HT1080 (cell line): Measurements from ENCODE around the gene MICAL3. TPM values are rescaled to one million over a fixed set of nuclear protein-coding genes. Genes with fewer than 3 reads are reported as not detected.
A peak's percentile ranks its signal among the peaks of the same experiment; 100 is the strongest.

Source experiments
- DNase-seq: peaks from one replicate; pipeline ENCODE4 v3.0.0-alpha.2; 2015; ENCODE audit warnings: low read depth
- total RNA-seq: library from RNA; depleted of rRNA; stranded (reverse); fragments of >200 nt; shearing (Covaris generic); gene quantifications from 2 replicates; pipeline ENCODE4 v1.2.3, GENCODE V29; 2014

MICAL3 gene
- total RNA-seq, 1 experiment from 2014 or later = 29.2 TPM

DNA sequence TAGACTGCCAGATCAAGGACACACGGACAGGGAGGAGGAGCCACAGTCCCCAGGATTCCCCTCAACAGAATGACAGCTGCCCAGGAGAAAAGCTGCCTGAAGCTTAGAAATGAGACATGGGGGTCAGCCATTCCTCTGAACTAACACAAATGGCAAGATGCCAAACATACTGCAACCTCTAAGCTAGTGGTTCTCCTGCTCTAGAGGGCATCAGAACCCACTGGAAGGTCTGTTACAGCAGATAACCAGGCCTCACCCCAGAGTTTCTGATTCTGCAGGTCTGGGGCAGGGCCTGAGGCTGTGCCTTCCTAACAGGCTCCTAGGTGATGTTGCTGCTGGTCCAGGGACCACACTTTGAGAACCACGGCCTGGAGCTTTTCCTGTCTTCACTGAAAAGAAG, 221.5 kb downstream of the MICAL3 start:
- DNase-seq = no peak

DNA sequence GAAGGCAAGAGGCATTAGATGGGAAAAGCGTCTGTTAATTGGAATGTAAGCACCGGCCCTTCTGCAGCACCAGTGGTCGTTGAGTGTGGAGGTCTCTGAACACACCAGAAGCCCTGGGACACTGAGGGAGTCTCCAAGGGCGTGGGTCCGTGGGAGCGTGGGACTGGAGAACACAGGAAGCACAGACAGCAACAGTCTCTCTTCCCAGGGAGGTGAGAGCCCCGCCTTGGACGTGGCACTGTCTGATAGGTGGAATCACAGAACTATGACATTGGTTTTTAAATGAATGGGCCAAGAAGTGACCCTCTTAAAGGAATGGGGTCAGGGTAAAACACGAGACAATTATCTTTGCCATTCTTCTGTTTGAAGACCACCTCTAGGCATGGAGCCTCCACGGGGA, 221.9 kb downstream of the MICAL3 start:
- DNase-seq = no peak

DNA sequence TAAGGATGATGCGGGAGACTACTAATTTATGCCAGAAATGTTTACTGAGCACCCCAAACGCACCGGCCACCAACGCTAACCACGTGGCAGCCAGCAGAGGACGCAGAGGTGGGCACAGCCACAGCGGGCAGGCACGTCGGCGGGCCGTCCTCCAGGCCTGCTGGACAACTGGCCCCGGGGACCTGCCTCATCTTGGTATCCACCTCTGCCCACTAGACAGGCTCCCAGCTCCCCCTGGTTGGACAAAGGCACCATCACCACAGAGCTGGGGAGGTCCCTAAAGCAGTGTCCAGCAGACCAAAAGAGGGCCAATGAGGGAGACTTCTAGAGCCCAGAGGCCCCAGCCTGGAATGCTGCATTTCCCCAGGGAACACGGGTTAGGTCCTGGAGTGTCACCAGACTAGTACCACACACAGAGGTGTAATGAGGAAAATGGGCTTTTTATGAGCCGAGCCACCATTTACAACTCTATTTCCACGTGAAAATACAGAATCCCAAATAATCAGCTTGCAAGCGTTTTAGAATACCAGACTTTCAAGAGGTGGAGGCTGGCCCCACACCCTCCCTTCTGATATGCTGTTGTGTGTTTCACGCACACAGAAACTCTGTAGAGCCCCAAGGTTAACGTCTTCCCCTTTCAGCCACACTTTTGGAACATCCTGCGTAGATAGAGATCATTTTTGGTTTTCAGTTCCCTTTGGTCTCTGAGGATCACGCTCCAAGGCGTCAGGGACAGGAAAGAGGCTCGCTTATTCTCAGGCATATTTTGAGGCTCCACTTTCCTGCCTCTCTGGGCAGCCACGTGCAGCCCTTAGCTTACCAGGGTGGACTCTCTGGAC, 226.4 kb downstream of the MICAL3 start:
- no peak for DNase-seq

DNA sequence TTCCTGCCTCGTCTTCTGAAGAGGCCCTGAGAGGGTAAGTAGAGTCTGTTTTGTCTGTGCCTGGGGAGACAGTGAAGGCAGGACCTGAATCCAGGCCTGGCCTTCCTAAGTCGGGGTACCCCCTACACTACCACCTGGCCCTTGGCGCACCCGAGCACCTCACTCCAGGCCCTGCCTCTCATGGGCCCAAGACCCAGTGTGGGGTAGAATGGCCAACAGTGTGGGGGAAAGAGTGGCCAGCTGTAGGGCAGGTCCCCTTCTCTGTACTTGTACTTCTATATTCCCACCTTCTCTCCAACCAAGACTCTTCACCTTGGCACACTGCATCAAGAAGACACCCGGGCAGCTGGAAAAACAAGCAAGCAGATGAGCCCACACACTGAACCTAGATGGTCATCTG, 227.7 kb downstream of the MICAL3 start:
- DNase-seq = no peak

DNA sequence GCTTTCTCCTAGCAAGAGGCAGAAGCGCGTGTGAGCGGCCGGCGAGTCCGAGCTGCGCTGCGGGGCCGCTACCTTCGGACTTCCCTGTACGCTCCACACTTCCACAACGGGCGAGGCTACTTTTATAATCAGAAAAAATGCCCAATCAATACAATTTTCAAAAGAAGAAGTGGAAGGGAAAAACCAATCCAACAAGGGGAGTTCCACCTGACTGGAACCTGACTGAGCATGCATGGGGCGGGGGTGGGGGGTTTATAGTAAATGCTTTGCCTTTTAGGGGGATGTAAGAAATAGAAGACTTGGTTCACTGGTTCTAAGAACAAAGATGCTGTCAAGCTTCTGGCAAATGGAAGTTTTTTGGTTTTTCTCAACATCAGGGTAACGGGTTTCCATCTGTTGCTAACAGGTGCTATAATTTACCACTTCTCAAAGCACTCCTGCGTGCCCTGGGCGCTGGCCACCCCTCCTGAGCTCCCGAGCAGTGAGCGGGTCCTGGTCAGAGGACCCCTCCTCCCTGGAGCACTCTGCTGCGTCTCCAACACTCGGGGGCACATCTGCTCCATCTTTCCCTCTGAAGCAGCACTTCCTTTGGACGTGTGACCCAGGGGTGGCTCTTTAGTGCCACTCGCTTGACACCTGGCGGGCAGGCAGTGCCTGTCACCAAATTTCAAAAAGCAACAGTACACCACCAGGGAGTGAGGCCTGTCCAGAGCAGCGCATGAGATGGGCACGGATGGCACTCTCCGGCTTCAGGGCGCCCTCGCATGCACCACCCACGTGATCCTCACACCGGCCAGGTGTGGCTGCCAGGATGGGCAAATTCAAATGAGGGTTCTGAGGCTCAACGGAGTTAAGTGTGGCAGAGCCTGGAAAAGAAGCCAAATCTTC, 228.5 kb downstream of the MICAL3 start:
- DNase-seq = no peak

DNA sequence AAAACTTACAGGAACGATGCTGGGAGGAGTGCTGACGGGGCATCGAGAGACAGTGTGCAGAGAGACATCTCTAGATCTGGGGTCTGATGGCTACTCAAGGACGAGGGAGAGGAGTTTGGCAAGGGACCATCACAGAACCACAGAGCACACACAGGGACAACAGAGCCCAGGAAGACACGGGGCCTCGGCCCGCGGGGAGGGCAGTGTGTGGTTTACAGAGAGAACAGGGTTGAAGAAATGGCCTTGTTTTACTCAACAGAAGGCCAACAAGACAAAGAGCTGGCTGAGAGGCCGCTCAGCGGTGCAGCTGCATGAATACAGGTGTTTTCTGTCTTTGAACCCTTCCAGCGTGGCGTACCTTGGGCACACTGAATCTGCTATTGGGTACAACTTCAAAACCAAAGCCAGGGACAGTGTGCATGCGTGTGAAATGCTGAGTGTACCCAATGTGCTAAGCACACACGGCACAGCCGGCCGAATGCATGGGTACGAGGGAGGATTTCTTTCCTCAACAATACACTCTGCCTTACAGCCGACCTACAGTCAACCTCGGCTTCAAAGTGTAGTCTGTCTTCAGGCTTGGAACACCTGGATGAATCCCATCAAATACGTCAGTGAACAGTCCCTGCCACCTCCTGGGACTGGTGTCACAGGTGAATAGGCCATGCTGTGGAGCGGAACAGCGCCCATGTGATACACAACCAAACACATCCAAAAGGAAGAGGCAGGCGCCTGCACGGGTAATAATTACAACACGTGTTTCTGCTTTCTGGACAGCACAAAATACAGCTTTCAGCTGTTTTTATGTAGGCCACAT, 229.4 kb downstream of the MICAL3 start:
- DNase-seq = no peak

DNA sequence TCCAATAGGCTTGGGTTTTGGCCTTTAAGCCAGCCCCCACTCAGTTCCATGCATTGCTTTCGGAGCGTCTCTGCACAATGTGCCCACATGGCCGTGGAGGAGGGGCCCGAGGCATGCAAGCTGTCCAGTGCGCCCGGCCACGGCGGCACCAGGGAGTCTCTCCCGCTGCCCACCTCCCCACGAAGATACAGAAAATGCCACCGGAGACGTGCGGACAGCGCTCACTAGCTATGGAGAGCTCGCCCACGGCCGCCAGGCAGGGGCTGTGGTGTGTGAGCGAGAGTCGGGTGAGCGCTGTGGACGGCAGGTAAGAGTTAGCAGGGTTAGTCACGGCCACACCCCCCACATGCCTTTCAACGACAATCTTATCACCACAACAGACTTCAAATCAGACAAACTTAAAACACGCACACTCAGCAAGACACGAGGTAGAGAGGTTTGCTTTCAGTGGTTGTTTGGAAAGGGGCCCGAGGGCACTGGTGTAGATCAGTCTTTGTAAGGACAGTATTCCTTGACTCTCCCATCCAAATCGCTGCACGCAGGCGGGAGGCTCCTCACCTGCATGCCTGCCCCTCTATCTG, 231.4 kb downstream of the MICAL3 start:
- no peak for DNase-seq

DNA sequence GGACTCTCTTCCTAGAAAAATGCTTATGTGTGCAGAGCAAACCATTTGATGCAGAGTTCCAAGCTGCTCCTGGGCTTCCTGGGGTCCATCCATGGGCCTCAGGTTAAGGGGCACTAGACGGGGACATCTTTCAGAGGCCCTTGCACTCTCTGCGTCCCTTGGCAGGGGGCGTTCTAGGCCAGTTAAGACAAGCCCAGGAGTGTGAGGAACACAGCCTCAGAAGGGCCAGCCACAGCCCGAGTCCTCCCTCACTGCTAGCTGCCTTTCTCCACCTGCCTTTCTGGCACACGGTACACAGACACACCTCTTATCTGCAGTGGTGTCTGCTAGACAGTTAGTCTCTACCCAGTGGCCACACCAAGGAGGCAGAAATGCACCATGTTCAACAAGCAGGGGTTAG, 232.1 kb downstream of the MICAL3 start:
- no peak for DNase-seq

DNA sequence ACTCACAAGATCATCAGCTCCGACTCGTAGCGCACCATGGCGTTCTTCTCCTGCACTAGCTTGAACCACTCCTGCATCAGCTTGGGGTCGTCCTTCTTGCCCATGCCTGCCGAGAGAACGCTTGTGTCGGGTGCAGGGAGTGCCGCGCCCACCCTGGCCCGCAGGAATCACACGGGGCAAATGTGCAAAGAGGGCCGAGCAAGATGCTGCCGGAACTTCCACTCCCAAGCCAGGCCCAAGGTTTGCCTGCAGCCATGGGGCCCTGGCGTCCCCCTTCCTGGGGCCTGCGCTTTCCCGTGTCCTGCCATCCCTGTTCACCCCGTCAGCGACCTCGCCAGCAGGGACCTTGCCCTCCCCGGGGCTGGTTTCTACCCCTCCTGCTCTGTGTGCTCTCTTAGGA, 233.2 kb downstream of the MICAL3 start:
- DNase-seq = no peak

DNA sequence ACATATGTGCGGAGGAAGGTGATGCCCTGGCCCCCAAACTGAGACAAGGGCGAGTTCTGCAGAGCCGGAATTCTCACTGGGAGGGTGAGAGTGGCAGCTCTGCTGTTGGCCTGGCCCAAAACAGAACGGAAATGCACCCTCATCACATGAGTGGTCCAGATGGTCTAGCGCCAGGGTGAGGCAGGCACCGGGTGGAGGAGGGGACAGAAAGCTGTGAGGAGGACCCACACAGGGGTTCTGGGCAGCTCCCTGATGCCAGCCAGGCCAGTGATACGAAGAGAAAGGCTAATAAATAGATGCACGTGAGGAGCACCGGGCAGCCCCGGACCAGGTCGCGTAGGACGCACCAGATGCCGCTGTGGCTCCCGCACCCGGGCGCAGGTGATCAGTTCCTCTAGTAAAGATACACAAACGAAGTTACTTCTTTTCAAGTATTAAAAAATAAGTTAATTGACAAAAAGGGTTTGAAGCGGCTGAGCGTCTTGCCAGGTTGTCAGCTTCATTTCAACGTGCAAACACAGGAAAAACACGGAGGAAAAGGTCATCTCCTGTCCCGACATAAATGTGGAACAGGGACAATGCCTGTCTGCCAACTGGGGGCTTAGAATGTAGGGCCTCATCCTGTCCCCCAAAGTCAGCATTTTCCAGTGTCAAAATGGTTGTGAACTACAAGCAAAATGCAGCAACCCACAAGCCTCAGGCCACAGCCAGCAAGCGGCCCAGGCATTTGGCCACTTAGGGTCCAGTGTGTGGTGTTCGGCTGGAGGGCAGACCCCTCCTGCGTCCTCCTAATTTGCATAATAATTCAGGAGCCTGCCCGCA, 234.8 kb downstream of the MICAL3 start:
- DNase-seq = no peak

DNA sequence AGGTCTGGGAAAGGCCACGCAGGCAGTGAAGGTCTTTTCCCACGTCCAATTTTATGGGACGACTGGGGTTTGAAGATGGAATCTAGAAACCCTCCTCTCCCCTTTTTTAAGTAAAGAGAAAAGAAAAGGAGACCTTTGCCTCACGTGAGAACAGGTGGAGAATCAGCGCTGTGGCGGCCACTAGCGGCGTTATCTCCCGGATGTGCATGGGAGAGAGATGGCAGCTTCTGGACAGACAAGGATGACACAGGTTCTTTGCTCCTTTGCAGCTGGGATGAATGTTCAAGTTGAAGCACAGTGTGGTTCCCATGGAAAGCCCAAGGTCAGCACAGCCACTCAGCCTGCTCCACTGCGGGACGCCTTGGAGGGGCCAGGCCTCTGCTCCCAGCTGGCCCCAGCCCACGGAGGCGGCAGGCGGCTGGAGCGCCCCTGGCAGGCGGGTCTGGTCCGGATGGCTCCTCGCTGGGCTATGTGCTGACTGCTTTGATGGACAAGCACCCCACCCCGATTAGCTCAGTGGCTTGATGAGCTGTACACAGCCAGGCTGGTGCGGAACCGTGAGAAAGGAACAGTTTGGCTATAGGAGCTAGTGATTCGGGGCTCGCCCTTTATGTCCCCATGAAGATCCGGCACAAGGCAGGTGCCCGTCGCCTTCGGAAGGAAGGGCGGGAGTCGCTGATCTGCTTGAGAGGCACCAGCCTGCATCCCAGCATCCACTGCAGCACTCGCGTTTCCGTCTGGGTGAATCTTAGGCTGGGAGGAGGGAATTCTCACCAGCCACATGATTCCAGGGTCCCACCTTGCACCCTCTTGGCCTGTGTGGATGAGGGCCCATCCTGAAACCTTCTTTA, 235.6 kb downstream of the MICAL3 start:
- DNase-seq = no peak

DNA sequence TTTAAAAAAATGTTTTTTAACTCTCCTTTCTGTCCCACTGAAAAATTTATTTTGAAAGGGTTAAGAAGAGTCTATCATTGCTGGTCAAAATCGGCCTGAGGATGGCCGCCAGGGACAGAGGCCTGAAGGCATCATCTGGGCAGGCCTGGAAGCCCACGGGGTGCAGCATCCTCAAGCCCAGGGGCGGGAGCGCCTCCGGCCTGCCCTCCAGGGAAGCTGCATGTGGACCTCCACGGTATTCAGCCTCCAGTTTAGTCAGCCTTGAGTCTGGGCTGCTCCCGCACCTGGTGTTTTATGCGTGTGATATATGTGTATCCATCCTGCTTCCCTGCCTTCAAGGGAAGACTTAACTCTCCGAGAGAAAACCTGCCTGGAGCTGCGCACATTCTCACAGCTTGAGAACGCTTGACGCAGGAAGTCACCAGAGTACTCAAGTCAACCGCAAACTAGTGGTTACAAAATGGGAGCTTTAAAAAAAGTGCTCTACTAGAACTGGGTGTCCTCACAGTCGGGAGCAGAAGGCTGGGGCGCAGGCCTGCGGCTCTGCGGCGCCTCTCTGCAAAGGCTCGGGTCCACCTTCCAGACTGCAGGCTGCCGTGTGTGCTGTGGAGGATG, 236.5 kb downstream of the MICAL3 start:
- DNase-seq = no peak

DNA sequence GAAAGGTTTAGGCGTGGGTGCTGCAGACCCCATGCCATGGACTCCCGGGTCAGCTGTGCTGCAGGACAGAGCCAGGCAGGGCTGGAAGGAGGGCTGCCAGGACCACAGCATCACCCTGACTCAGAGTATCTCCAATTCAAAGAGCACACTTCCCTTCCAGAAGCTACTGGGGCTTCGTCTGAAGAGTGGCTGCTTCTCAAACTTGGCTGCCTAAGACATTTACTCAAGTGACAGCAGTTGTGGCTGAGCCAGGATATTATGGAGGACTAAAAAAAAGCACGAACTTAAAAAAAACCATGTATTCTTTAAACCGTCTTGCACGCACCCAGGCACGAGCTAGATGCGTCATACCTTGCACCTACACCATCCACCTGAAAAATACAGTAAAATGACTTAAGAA, 237.1 kb downstream of the MICAL3 start:
- DNase-seq = no peak

DNA sequence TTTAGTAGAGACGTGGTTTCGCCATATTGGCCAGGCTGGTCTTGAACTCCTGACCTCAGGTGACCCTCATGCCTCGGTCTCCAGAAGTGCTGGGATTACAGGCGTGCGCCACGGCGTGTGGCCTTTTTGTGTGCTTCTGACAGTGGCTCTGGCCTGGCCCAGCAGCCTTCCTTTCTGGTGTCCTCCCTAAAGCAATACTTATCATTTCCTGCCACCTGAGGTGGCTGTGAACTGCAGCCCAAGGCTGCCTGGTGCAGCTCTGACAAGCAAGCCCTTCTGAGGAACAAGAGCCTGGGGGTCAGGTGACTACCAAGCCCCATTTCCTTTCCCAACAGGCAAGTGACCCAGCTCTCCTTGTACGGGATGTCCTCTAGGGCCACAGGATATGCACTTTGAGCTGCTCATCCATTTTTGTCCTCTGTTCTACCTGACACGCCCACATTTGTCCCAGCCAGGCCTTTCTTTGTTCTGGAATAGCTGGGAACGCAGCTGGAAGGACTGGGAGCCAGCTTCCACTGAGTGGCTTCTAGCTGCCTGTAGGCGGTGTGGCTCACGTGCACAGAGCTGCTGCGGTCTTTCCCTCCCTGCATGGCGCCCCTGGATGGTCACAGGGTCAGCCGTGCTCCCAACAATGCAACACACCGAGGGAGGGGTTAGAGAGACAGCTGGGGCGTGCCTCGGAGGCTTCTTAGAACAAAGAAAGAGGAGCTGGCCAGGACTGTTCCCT, 237.8 kb downstream of the MICAL3 start:
- DNase-seq = peak; percentile 19

DNA sequence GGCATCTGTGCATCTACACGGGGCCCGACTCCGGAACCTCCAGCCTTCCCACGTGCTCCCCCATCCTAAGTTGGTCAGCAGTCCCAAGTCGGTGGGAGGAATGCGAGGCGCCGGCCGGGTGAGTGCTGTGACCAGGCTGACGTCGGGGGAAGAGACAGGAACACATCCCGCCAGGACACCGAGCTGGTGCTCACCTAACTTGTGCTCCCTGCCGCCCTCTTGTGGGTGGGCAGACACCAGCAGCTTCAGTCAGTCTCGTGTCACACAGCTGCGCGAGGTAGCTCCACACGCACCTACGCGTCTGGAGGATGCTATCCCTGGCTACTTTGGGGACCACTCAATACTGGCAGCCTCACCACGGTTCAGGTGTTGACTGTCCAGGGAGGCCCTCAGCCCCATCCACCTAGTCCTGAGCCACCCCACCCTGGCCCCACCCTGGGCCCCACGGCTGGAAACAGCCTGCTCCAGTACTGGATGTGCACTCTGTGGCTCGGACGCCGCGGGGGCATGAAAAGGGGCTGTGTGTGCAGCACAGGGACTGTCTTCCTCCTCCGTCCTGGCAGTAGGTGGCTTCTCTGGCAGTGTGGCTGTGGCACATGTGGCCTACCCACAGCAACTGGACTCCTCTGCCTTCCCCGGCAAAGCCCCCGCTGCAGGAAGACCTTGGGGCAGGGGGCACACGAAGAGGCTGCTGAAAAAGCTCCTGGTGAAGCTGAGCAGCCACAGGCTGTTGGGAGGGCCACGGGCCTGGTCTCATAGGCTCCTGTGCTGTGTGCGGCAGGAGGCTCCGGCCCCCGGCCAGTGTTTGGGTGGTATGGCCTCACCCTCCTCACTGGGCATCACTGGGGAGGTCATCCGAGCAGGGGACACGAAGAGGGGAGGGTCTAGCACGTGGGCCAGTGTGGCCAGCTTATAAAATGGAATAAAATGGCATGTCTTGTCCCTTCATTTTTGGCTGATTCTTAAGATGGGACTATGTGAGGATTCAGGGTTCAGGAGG, 238.9 kb downstream of the MICAL3 start:
- DNase-seq = peak; percentile 33

DNA sequence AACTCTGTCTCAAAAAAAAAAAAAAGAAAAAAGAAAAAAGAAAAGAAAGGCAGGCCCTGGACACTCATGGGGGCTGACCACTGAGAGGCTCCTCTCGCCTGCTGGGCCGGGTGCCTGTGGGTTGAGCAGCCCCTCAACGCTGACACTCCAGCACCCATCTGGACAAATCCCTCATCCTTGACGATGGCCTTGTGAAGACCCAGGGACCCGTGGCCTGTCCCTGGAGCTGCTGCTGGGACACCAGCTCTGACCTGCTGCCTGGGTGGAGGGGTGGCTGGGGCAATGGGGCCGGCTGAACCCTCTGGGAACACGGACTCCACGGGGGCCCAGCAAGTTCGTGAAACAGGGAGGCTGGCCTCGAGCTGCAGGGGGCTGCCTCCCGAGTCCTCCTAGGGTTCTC, 239.6 kb downstream of the MICAL3 start:
- DNase-seq = no peak
